Cardiac atrium fibroblast (primary cell): ENCODE results near the gene ACSM3. TPM values are rescaled to one million over a fixed set of nuclear protein-coding genes. Genes with fewer than 3 reads are reported as not detected.

Experiments used
- total RNA-seq: library from RNA; depleted of rRNA; stranded (reverse); fragments of >200 nt; gene quantifications from 2 replicates; pipeline ENCODE4 v1.2.3, GENCODE V29; 2015

ACSM3 gene
- 0.90 and 1.6 TPM in 2 replicates for total RNA-seq

GRCh38 chr16:20763461-20764232 lies at the start of gene ACSM3:
Gene ACSM3 (plus strand): TSS chr16:20764014. CDS start chr16:20770035, 6,021 bp downstream.

GRCh38 chr16:20741554-20742285 lies 22.1 kb upstream of the ACSM3 start, which contains the start of gene THUMPD1:
Gene THUMPD1 (minus strand): TSS chr16:20741818. CDS start chr16:20741739, 79 bp downstream.

GRCh38 chr16:20806168-20807050 lies 42.6 kb downstream of the ACSM3 start, which contains the start of the genes ERI2 and REXO5:
Gene ERI2 (minus strand): TSS chr16:20806472. CDS start chr16:20806430, 42 bp downstream.
Gene REXO5 (plus strand): TSS chr16:20806527. CDS start chr16:20806954, 427 bp downstream.

Other genes starting within 250 kb of the ACSM3 start
- gene ACSM2B, start 187.6 kb upstream of the ACSM3 start, total RNA-seq: not detected in 2 replicates
- 1.6 TPM in 1 of 2 replicates, not detected in the other for gene ACSM1, start 66.3 kb upstream of the ACSM3 start, total RNA-seq
- 34.2 and 50.4 TPM in 2 replicates for gene THUMPD1, start 22.2 kb upstream of the ACSM3 start, total RNA-seq
- 16.2 and 16.5 TPM in 2 replicates for gene ERI2, start 42.5 kb downstream of the ACSM3 start, total RNA-seq
- 6.0 and 10.7 TPM in 2 replicates for gene REXO5, start 42.5 kb downstream of the ACSM3 start, total RNA-seq
- 26.0 and 27.9 TPM in 2 replicates for gene DCUN1D3, start 136.3 kb downstream of the ACSM3 start, total RNA-seq
- gene LYRM1, start 136.8 kb downstream of the ACSM3 start, total RNA-seq: 29.8 and 48.2 TPM in 2 replicates